ENCODE measurements around the gene PSMC3. TPM values are rescaled to one million over a fixed set of nuclear protein-coding genes. Genes with fewer than 3 reads are reported as not detected.

Gene PSMC3
- total and polyA plus RNA-seq, 9 of the 15 experiments (the other 6 are each of a cell fraction or from before 2014, with no cell fraction given) = 44.3 to 324 (median 240) TPM

GRCh38 chr11:47379317-47379716, 46.9 kb downstream of the PSMC3 start (continued):
- TF ChIP-seq NKRF (IDR thresholded peaks at IDR 0.05; ENCODE audit: borderline replicate concordance) = peak; percentile 46; the same call in 1 of the 2 replicates
- TF ChIP-seq ZNF696 (CRISPR knock-in tag; conservative IDR thresholded peaks at IDR 0.05) = no peak
- peak; percentile 20 for TF ChIP-seq POLR2B (IDR thresholded peaks at IDR 0.05; ENCODE audit: low read depth, partially characterized antibody)
- no peak for TF ChIP-seq ZNF764 (CRISPR knock-in tag; IDR thresholded peaks at IDR 0.05; ENCODE audit: low read depth)
- no peak for TF ChIP-seq TARDBP (IDR thresholded peaks at IDR 0.05)
- 0 out of 2 replicates have a peak, but pooled peaks have one; percentile 43 for TF ChIP-seq KHSRP (IDR thresholded peaks at IDR 0.05)
- no peak for TF ChIP-seq ZBTB12 (CRISPR knock-in tag; IDR thresholded peaks at IDR 0.05)
- no peak for TF ChIP-seq CEBPB (tag; IDR thresholded peaks at IDR 0.05)
- no peak for TF ChIP-seq CLOCK (CRISPR knock-in tag; IDR thresholded peaks at IDR 0.05; ENCODE audit: borderline replicate concordance)
